Chondrocyte (in vitro differentiated cells): ENCODE results near the gene PSMD10. TPM values are rescaled to one million over a fixed set of nuclear protein-coding genes. Genes with fewer than 3 reads are reported as not detected.
A peak's percentile ranks its signal among the peaks of the same experiment; 100 is the strongest.

Experiments
- DNase-seq: peaks from one replicate; pipeline ENCODE4 v3.0.0; 2021; ENCODE audit warnings: mixed read lengths, low spot score
- H3K27ac Mint-ChIP-seq: one replicate; pipeline ENCODE4 v1.8.0; 2021; ENCODE audit warnings: mild to moderate bottlenecking, moderate library complexity, mixed read lengths; ENCODE audit not compliant: unreplicated experiment
- H3K27me3 Mint-ChIP-seq: 2 replicates; pipeline ENCODE4 v1.8.0; 2021; ENCODE audit warnings: low read depth, mixed read lengths
- H3K36me3 Mint-ChIP-seq: 2 replicates; pipeline ENCODE4 v1.8.0; 2021; ENCODE audit warnings: low read depth, mixed read lengths
- H3K4me1 Mint-ChIP-seq: 2 replicates; pipeline ENCODE4 v1.8.0; 2021; ENCODE audit warnings: low read depth, mild to moderate bottlenecking, mixed read lengths
- H3K4me3 Mint-ChIP-seq: one replicate; pipeline ENCODE4 v1.8.0; 2021; ENCODE audit warnings: mild to moderate bottlenecking, moderate library complexity, mixed read lengths; ENCODE audit not compliant: unreplicated experiment
- H3K9me3 Mint-ChIP-seq: 2 replicates; pipeline ENCODE4 v1.8.0; 2021; ENCODE audit warnings: low read depth, mixed read lengths
- long read RNA-seq: library from polyadenylated mRNA; stranded (forward); transcript quantifications from one replicate; pipeline ENCODE4 v2.0.0, GENCODE V29; 2021
- total RNA-seq: library from RNA; stranded (reverse); gene quantifications from 3 replicates; pipeline ENCODE4 v1.2.1, GENCODE V29; 2021
- TF ChIP-seq, protein P1 (sequence below): fragments of 200-600 bp; sonication (generic); IDR thresholded peaks from 2 replicates; pipeline ENCODE4 v1.5.0; 2021; ENCODE audit warnings: antibody characterized with exemption, mild to moderate bottlenecking, moderate library complexity

PSMD10 gene, protein sequence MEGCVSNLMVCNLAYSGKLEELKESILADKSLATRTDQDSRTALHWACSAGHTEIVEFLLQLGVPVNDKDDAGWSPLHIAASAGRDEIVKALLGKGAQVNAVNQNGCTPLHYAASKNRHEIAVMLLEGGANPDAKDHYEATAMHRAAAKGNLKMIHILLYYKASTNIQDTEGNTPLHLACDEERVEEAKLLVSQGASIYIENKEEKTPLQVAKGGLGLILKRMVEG
- 60.5 to 84.8 TPM (median 66.1 TPM) in 3 replicates for total RNA-seq
- long read RNA-seq, transcript PSMD10-201 (5 exons, 1,546 nt), result major isoform, 42 of 49 reads
- long read RNA-seq, partial matches to known transcripts, result 1 of 49 reads
- long read RNA-seq, other reads (novel, unspliced or antisense), result 1 of 49 reads

DNA sequence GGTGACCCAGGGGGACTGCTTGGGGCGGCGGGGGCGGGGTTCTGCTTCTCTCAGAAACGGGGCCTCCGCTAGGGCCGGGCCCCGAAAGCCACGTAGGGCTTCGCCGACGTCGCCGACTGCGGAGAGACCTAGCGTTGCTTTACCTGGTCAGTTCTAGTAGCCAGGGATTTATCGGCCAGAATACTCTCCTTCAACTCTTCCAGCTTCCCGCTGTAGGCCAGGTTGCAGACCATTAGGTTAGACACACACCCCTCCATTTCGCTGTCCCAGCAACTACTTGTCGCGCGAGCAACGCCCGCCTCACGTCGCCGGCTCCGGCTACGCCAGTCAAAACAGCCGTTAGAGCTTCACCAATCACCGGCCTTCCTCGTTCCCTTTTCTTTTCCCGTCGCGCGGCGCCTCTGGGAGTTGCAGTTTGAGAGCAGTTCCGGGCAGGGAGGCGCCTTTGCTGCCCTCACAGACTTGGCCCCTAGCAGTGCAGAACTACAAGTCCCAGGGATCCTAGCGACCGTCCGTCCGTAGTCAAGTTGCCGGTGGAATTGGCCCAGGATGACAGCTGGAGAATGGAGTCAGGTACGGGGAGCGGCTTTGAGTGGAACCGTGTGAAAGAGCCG, at the start of gene PSMD10, which contains the start of gene ATG4A:
Gene PSMD10 (minus strand): TSS at position 279 of the 614 bp plus-strand sequence. CDS start 22 bp downstream, at position 257.
Gene ATG4A (plus strand): TSS at position 515 of the 614 bp plus-strand sequence. CDS start 49 bp downstream, at position 564.
- TF ChIP-seq, protein P1, sequence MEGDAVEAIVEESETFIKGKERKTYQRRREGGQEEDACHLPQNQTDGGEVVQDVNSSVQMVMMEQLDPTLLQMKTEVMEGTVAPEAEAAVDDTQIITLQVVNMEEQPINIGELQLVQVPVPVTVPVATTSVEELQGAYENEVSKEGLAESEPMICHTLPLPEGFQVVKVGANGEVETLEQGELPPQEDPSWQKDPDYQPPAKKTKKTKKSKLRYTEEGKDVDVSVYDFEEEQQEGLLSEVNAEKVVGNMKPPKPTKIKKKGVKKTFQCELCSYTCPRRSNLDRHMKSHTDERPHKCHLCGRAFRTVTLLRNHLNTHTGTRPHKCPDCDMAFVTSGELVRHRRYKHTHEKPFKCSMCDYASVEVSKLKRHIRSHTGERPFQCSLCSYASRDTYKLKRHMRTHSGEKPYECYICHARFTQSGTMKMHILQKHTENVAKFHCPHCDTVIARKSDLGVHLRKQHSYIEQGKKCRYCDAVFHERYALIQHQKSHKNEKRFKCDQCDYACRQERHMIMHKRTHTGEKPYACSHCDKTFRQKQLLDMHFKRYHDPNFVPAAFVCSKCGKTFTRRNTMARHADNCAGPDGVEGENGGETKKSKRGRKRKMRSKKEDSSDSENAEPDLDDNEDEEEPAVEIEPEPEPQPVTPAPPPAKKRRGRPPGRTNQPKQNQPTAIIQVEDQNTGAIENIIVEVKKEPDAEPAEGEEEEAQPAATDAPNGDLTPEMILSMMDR, result no peak
- Mint-ChIP-seq H3K27me3 (no peaks in the 10 kb centered on the region), H3K27ac (no peak within 1 kb of the TSS), H3K4me3 (no peak within 1 kb of the TSS), H3K4me1 (peaks cover 7% of the 10 kb centered on the region), H3K36me3 (peaks cover 4% of the 10 kb centered on the region), H3K9me3 (no peaks in the 10 kb centered on the region)
- DNase-seq, result peak; percentile 98

DNA sequence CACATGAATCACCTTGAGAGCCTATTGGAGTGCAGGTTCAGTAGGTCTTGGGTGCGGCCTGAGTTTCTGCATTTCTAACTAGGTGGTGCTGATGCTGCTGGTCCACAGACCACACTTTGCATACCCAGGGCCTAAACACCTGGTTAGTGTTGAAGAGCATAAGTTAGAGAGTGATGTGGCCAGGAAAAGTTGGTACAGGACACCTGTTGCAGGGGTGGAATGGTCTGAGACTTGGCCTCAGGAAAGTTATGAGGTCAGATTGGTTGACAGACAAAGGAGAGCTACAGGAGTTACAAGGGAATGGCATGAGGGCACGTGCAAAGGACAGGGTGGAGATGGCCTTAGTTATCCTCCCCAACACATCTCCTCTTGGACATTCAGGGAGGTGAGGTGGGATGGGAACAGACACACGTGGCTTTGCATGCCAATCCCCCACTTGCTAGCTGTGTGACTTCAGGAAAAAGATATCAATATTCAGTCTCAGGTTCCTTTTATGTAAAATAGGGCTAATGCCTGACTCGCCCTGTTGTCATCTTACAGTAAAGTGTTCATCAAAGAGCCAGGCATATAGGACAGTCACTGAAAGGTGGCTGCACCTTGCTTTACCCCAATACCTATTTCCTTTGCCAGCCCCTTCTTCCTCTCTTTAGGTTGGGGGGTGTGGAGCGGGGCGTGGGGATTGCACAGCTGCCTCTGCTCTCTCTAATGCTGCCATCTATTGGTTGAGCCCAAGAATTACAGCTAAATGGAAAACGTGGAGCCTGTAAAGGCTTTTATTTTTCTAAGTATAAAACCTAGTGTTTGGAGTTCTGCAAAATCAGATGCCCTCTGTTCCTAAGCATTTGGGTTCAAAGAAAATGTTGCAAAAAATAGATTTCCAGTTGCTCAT, 47.7 kb upstream of the PSMD10 start:
- Mint-ChIP-seq H3K9me3 (no peaks in the 10 kb centered on the region), H3K4me3 (no peak overlapping the region), H3K36me3 (peaks cover 42% of the 10 kb centered on the region), H3K4me1 (no peaks in the 10 kb centered on the region), H3K27ac (no peak overlapping the region), H3K27me3 (no peaks in the 10 kb centered on the region)
- TF ChIP-seq, protein P1, result peak; percentile 69
- no peak for DNase-seq

DNA sequence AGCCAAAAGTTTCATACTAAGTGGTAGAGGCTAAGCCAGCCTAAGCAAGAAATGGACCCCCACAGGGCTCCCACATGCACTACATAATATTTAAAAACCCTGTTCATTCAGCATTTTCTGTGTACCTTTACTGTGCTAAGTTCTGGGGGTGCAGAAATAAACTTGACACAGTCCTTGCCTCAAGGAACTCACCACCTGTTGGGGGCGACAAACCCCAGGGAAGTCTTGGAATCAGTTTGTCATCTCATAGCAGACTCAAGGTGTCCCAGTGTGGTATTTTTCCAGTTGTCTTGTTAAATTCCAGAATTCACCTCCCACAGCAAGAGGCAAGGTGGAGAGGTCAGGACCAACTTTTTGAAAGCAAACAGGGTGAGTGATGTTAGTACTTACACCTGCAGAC, 43.4 kb upstream of the PSMD10 start:
- TF ChIP-seq, protein P1, result no peak
- Mint-ChIP-seq H3K36me3 (peaks cover 39% of the 10 kb centered on the region), H3K4me1 (no peaks in the 10 kb centered on the region), H3K9me3 (no peaks in the 10 kb centered on the region), H3K27me3 (no peaks in the 10 kb centered on the region), H3K27ac (no peak overlapping the region), H3K4me3 (no peak overlapping the region)
- no peak for DNase-seq

DNA sequence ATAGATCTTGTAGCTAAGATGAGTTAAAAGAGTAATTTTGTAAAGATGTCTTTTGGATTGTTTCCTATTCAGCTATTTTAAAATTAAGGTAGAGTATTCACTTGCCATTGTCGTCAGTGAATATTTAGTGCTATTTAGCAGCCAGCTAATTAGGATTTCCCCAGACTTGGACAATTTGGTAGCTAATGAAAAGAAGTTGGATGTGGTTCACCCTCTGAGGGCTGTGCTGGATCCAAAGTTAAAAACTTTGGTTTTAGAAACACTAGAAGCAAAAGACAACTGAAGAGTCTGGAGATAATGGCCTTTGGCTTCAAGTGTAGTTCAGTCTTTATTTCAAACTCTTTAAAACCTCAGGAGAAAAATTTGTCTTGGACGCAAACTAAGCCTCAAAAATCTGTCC, 41.5 kb upstream of the PSMD10 start:
- H3K4me1 Mint-ChIP-seq, result no peaks in the 10 kb centered on the region
- TF ChIP-seq, protein P1, result no peak
- H3K4me3 Mint-ChIP-seq, result no peak overlapping the region
- no peaks in the 10 kb centered on the region for H3K9me3 Mint-ChIP-seq
- DNase-seq, result no peak
- no peak overlapping the region for H3K27ac Mint-ChIP-seq
- H3K36me3 Mint-ChIP-seq, result peaks cover 34% of the 10 kb centered on the region
- H3K27me3 Mint-ChIP-seq, result no peaks in the 10 kb centered on the region

DNA sequence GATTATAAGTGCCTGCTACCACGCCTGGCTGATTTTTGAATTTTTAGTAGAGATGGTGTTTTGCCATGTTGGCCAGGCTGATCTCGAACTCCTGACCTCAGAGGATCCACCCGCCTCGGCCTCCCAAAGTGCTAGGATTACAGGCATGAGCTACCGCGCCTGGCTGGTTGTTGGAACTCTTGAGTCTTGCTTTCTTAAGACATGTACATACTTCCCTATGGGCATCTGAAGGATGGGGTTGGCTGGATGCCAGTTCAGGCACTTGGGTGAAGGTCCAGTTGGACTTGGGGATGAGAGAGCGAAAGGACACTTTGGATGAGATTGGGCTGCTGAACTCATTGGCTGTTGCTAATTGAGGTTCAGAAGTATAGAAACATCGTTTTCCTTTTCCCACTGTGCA, 40.7 kb upstream of the PSMD10 start:
- Mint-ChIP-seq H3K4me3 (no peak overlapping the region), H3K4me1 (no peaks in the 10 kb centered on the region), H3K9me3 (no peaks in the 10 kb centered on the region), H3K27ac (no peak overlapping the region), H3K27me3 (no peaks in the 10 kb centered on the region), H3K36me3 (peaks cover 30% of the 10 kb centered on the region)
- DNase-seq, result no peak
- TF ChIP-seq, protein P1, result no peak
